Measurements from ENCODE around the gene SLC25A43.

DNA sequence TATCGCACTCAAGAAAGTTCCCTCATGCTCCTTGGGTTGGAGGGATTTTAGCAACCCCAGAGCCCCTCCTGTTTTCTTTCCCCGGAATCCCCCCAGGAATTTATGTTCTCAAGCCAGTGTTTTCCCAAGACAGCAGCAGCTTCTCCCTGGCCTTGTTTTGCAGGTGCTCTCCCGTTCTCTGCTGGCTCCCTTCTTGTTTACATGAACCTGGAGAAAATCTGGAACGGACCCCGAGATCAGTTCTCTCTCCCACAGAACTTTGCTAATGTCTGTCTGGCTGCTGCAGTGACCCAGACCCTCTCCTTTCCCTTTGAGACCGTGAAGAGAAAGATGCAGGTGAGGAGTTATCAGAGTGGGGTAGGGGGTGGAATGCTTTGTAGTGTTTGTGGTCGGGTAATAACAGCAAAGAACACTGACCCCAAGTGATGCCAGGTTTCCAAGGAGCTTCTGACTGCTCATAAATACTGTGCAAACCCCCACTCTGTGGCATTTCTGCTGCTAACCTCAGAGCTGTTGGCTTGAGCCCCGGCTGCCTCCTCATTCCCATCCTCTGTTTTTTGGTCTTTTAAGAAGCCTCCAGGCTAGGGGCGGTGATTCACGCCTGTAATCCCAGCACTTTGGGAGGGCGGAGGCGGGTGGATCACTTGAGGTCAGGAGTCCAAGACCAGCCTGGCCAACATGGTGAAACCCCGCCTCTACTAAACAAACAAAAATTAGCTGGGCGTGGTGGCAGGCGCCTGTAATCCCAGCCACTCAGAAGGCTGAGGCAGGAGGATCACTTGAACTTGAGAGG is 11.1 kb downstream of the SLC25A43 start:
- TF ChIP-seq, protein P1, sequence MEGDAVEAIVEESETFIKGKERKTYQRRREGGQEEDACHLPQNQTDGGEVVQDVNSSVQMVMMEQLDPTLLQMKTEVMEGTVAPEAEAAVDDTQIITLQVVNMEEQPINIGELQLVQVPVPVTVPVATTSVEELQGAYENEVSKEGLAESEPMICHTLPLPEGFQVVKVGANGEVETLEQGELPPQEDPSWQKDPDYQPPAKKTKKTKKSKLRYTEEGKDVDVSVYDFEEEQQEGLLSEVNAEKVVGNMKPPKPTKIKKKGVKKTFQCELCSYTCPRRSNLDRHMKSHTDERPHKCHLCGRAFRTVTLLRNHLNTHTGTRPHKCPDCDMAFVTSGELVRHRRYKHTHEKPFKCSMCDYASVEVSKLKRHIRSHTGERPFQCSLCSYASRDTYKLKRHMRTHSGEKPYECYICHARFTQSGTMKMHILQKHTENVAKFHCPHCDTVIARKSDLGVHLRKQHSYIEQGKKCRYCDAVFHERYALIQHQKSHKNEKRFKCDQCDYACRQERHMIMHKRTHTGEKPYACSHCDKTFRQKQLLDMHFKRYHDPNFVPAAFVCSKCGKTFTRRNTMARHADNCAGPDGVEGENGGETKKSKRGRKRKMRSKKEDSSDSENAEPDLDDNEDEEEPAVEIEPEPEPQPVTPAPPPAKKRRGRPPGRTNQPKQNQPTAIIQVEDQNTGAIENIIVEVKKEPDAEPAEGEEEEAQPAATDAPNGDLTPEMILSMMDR (conservative IDR thresholded peaks at IDR 0.05), result no peak
- TF ChIP-seq EZH2 (IDR thresholded peaks at IDR 0.05; ENCODE audit: low read depth), result no peak
